K562 (cell line): Measurements from ENCODE around the gene ABCB10. TPM values are rescaled to one million over a fixed set of nuclear protein-coding genes. Genes with fewer than 3 reads are reported as not detected.

Experiments
- BRF2 ChIP-seq: IDR thresholded peaks from 3 replicates; pipeline ENCODE4 v1.6.1; 2011; ENCODE audit warnings: borderline replicate concordance, mild to moderate bottlenecking; ENCODE audit not compliant: insufficient read length, insufficient read depth
- E2F6 ChIP-seq, 2 experiments: IDR thresholded peaks; 2 replicates each; pipeline ENCODE4 v1.6.1; 2011; ENCODE audit warnings: borderline replicate concordance in 1 of 2, control low read depth in 1 of 2, low read depth in 1 of 2, low read length in 1 of 2, mild to moderate bottlenecking in 1 of 2, mixed read lengths in 1 of 2, moderate library complexity in 1 of 2; ENCODE audit not compliant: insufficient read depth in 1 of 2, insufficient read length in 1 of 2, poor library complexity in 1 of 2, severe bottlenecking in 1 of 2; ENCODE audit errors: extremely low read depth in 1 of 2
- HMG20A ChIP-seq: fragments of 450-650 bp; formaldehyde crosslinking; conservative IDR thresholded peaks from 2 replicates; pipeline ENCODE4 v1.4.0; 2020; ENCODE audit warnings: mild to moderate bottlenecking, mixed read lengths
- POLR2AphosphoS5 ChIP-seq: IDR thresholded peaks from 2 replicates; pipeline ENCODE4 v1.6.1; 2011; ENCODE audit warnings: mild to moderate bottlenecking, low read depth, low read length, moderate library complexity; ENCODE audit not compliant: control insufficient read depth, insufficient read depth
- ZHX1 ChIP-seq: fragments of 150-350 bp; conservative IDR thresholded peaks from 2 replicates; pipeline ENCODE4 v1.6.1; 2014; ENCODE audit warnings: low read length
- ZNF324 ChIP-seq: fragments of 250-450 bp; sonication (Bioruptor Pico); IDR thresholded peaks from 2 replicates; pipeline ENCODE4 v1.4.0; 2020; ENCODE audit warnings: mild to moderate bottlenecking
- ZNF668 ChIP-seq: fragments of 250-450 bp; sonication (Bioruptor Pico); IDR thresholded peaks from 2 replicates; pipeline ENCODE4 v1.8.0; 2022; ENCODE audit warnings: mild to moderate bottlenecking, inconsistent platforms
- ZNF695 ChIP-seq: fragments of 450-650 bp; formaldehyde crosslinking; IDR thresholded peaks from 2 replicates; pipeline ENCODE4 v1.4.0; 2020; ENCODE audit warnings: mild to moderate bottlenecking, moderate library complexity
- polyA plus RNA-seq, 8 experiments: library from polyadenylated mRNA; depleted of rRNA in 4 of 8; stranded (reverse) in 5 of 8; unstranded in 3 of 8; fragments of >200 nt; fragmentation: Nextera tagmentation in 2 of 8; fragmentation: Illumina TruSeq in 1 of 8; extraction: Ambion mirVana in 2 of 8; extraction: Trizol in 1 of 8; gene quantifications; 2 replicates each; pipeline versions ENCODE4 v1.2.1 to v1.2.3, GENCODE V29; 2011 to 2014; ENCODE audit warnings: inconsistent platforms in 1 of 8, missing spikeins in 1 of 8
- total RNA-seq, 7 experiments: library from RNA; depleted of rRNA in 6 of 7; stranded (reverse); fragments of >200 nt in 6 of 7; fragmentation: Illumina TruSeq in 2 of 7; extraction: Trizol in 2 of 7; gene quantifications; 2 replicates each; pipeline versions ENCODE4 v1.2.1 to v1.2.3, GENCODE V29; 2011 to 2021; ENCODE audit warnings: low replicate concordance in 1 of 7

ABCB10 gene
- total and polyA plus RNA-seq, 9 of the 15 experiments (the other 6 are each of a cell fraction or from before 2014, with no cell fraction given): 12.4 to 54.8 (median 36.4) TPM

- no peak for TF ChIP-seq BRF2
- TF ChIP-seq POLR2AphosphoS5: peak; percentile 100
- TF ChIP-seq ZNF668 (CRISPR knock-in tag): peak; percentile 94
- TF ChIP-seq E2F6 (IDR thresholded peaks at IDR 0.05; ENCODE audit: borderline replicate concordance in 1 of 2, extremely low read depth in 1 of 2, insufficient read depth in 1 of 2, insufficient read length in 1 of 2, low read depth in 1 of 2, low read length in 1 of 2, poor library complexity in 1 of 2, severe bottlenecking in 1 of 2): no peak
- no peak for TF ChIP-seq HMG20A (CRISPR knock-in tag)
- no peak for TF ChIP-seq ZHX1
- TF ChIP-seq ZNF324: no peak
- TF ChIP-seq ZNF695: no peak
Measured at GRCh38 chr1:229554886-229555621, 3.5 kb downstream of the ABCB10 start (continued).
